ENCODE data around the gene SERPINB7. TPM values are rescaled to one million over a fixed set of nuclear protein-coding genes. Genes with fewer than 3 reads are reported as not detected.

The SERPINB7 gene
- 0.16 TPM in 1 of 2 replicates, not detected in the other for total RNA-seq

GRCh38 chr18:63775166-63775730, at the start of gene SERPINB7:
TSS of gene SERPINB7 (plus strand) at chr18:63775418. CDS start at chr18:63782373, 6,955 bp downstream.

Other genes with a start within 250 kb of the SERPINB7 start
- gene SERPINB12, start 233.0 kb upstream of the SERPINB7 start, total RNA-seq, result not detected in 2 replicates
- not detected in 2 replicates for gene SERPINB13, start 188.1 kb upstream of the SERPINB7 start, total RNA-seq
- 0.65 TPM in 1 of 2 replicates, not detected in the other for gene SERPINB4, start 131.2 kb upstream of the SERPINB7 start, total RNA-seq
- gene SERPINB3, start 113.5 kb upstream of the SERPINB7 start, total RNA-seq, result not detected in 2 replicates
- gene SERPINB11, start 72.5 kb upstream of the SERPINB7 start, total RNA-seq, result not detected in 2 replicates
- gene SERPINB2, start 112.3 kb downstream of the SERPINB7 start, total RNA-seq, result 0.13 and 0.16 TPM in 2 replicates
- gene SERPINB10, start 132.5 kb downstream of the SERPINB7 start, total RNA-seq, result not detected in 2 replicates
- gene HMSD, start 173.9 kb downstream of the SERPINB7 start, total RNA-seq, result not detected in 2 replicates
- gene SERPINB8, start 194.7 kb downstream of the SERPINB7 start, total RNA-seq, result 10.4 and 13.9 TPM in 2 replicates

Data from bladder microvascular endothelial cell (primary cell).